HG02970 (cell line): ENCODE results near the gene HCRT.
"Not testable (repeated sequence)": the region's sequence is repeated elsewhere in the genome, so short reads cannot be mapped to it uniquely, and the experiment has no call there.

Source experiments
- ATAC-seq: cut with Tn5 transposase; IDR thresholded peaks from one replicate; pipeline ENCODE4 v1.9.1; 2021; ENCODE audit warnings: mild to moderate bottlenecking, moderate library complexity, moderate number of reproducible peaks; ENCODE audit not compliant: unreplicated experiment, low FRiP score

The HCRT gene

GRCh38 chr17:42199416-42200011 is 14.3 kb upstream of the HCRT start:
- ATAC-seq, result no peak

DNA sequence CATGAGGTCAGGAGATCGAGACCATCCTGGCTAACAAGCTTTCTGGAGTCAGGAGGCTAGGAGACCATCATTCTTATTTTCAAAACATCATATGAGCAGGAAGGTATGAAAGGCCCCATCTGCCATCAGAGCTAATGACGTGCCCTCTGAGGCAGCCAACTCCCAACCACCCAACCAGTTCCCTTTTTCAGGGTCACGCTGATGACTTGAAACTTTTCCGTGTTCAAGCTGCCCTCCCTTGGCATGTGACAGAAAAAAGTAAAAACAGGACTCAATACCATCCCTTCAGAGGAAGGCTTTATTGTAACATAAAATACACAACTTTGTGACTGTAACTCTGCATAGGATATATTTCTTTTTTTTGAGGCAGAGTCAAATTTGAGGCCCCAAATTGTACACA is 13.6 kb upstream of the HCRT start:
- ATAC-seq, result no peak

DNA sequence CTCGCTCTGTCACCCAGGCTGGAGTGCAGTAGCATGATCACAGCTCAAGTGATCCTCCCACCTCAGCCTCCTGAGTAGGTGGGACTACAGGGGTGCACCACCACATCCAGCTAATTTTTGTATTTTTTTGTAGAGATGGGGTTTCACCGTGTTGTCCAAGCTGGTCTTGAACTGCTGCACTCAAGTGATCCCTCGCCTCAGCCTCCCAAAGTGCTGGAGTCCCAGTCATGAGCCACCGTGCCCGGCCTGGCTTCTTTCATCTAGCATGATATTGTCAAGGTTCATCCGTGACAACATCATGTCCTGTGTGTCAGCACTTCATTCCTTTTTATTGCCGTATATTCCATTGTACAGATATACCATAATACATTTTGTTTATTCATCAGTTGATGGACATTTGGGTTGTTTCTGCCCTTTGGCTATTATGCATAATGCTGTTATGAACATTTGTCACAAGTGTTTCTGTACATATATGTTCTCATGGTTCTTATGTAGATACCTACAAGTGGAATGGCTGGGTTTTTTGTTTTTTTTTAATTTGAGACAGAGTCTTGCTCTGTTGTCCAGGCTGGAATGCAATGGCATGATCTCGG is 12.4 kb upstream of the HCRT start:
- no peak for ATAC-seq

- ATAC-seq, result peak; percentile 72
Measured at GRCh38 chr17:42193969-42194899, 9.0 kb upstream of the HCRT start, which contains the start of gene GHDC. GHDC (minus strand) TSS chr17:42194494; CDS start chr17:42193581, 913 bp downstream.

DNA sequence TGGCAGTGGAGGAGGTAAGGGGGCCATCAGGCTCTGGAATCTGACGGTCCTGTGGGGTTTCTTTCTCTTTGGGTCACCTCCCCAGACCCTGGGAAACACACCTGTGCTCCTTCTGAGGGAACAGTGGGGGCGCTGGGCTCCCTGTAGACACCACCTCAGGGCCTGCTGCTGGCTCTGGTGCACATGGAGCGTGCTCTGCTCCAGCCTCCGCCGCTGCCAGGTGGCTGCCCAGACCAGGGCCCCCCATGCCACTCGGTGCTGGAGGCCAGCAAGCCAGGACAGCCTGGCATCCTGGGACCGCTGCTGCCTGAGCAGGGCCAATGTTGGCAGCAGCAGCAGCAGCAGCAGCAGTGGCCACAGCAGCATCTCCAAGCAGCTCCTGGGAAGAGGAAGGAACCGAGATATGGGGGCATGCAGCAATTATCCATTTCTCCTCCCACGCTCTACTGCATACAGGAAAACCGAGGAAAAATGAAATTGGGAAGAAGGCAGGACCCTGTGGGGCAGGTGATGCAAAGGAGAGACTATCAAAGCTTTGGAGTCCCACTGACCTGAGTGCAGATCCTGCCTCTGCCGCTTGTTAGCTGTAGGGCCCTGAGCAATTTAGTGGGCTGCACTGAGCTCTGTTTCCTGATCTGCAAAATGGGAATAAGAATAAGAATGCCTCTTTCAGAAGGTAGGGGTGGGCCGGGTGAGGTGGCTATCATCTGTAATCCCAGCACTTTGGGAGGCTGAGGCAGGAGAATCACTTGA is 8.1 kb upstream of the HCRT start:
- ATAC-seq, result no peak

- ATAC-seq, result no peak
Measured at GRCh38 chr17:42192189-42193126, 7.2 kb upstream of the HCRT start.

DNA sequence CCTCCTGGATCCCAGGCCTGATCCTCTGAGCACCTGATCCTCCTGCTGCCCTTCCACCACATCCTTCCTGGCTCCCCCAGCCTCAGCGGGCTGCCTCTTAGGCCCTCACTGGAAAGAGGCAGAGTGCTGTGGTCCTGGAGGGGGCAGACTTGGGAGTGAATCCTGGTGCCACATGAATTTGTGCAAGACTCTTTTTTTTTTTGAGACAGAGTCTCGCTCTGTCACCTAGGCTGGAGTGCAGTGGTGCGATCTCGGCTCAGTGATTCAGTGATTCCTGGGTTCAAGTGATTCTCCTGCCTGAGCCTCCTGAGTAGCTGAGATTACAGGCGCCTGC is 6.0 kb upstream of the HCRT start:
- no peak for ATAC-seq

GRCh38 chr17:42190491-42191274 is 5.4 kb upstream of the HCRT start:
- no peak for ATAC-seq

DNA sequence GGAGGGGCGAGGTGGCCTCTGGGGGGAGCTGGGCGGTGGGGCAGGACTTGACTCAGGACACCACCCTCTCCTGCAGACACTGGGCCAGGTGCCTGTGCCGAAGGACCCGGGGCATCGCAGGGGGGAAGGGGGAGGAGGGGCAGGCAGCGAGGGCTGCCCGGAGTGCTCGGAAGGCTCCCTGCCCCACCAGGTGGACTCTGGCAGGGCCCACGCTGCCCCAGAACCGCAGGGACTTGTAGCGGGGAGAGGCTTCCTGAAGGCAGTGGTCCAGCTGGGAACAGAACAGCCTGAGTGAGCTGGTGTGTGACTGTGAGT is 4.4 kb upstream of the HCRT start:
- no peak for ATAC-seq

- ATAC-seq, result no peak
Measured at GRCh38 chr17:42188749-42189650, 3.7 kb upstream of the HCRT start.

DNA sequence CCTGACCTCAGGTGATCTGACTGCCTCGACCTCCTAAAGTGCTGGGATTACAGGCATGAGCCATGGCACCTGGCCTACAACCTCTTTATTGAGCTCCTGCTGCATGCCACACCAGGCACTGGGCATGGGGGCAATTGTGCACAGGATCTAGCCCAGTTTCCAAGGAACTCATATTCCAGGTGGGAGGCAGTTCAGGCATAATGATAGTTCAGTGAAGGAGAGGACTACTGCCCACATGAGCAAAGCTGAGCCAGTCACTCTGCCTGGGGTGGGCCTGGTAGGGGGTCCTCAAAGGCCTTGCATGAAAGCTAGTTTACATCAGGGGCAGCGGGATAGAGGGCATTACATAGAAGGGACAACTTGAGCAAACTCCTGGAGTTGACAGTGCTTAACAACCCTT is 2.6 kb upstream of the HCRT start:
- no peak for ATAC-seq

DNA sequence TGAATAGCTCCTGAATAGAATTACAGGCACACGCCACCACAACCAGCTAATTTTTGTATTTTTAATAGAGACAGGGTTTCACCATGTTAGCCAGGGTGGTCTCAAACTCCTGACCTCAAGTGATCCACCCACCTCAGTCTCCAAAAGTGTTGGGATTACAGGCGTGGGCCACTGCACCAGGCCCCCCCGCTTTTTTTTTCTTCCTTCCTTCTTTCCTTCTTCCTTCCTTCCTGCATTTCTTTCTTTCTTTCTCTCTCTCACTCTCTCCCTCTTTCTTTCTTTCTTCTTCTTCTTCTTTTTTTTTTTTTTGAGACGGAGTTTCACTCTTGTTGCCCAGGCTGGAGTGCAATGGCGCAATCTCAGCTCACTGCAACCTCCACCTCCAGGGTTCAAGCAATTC is 939 bp upstream of the HCRT start:
- not testable (repeated sequence) for ATAC-seq

GRCh38 chr17:42185621-42185930 is 324 bp upstream of the HCRT start:
- no peak for ATAC-seq

DNA sequence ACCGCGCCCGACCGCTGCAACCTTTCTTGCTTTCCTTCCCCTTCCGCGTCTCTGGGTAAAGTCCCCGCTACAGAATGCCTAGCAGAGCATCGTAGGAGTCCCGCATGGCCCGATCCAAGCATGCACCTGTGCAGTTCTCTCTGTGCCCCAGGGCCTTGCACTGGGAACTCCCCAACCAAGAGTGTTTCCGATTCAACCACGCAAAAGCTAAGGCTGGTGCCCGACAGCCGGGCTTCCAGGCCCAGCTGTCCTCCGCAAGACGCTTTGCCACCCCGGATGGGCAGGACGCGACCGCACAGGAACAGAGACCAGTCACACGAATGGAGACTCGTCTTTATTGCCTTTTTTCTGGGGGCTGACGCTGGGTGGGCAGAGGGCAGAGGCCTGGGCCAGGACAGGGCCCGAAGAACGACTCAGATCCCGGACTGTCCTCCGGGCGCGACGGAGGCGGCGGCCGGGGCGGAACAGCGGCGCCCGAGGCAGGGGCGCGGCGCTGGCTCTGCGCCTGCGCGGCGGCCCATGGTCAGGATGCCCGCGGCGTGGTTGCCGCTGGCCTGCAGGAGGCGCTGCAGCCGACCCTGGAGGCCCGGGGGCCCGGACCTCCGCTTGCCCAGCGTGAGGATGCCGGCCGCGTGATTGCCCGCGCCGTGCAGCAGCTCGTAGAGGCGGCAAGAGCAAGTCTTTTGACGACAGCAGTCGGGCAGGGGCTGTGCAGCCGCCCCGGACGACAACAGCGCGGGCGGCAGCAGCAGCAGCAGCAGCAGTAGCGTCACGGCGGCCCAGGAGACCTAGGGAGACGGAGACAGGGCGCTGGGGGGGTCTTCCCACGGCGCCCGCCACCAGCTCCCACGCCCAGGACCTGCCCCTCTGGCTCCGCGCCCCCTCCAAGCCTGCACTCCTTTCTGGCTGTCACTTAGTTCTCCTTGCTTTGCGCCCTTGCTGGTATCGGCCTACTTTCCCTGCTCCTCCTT is 1.2 kb downstream of the HCRT start:
- peak; percentile 58 for ATAC-seq

DNA sequence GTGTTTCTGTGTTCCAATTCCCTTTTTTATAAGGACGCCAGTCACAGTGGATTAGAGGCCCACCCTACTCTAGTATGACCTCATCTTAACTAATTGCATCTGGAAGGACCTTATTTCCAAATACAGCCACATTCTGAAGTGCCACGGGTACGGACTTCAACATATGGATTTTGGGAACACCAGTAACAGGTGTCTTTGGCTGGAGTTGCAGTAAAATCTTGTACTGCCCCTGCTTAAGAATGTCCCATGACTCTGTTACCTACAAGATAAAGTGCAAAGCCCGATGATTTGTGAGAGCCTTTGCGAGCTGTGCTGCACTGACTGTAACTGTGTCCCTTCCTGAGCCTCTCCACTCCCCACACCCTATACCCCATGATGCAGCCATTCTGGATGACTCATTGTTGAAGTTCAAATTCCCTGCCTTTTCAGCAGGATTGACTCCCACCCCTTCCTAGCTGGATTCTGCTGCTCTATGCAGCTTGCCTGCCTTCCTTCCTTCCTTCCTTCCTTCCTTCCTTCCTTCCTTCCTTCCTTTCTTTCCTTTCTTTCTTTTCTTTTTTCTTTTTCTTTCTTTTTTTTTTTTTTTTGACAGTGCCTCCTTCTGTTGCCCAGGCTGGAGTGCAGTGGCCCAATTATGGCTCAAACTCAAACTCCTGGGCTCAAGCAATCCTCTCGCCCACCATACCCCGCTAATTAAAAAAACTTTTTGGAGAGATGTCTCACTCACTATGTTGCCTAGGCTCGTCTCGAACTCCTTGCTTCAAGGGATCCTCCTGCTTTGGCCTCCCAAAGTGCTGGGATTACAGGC is 2.1 kb downstream of the HCRT start:
- no peak for ATAC-seq

- ATAC-seq, result no peak
Measured at GRCh38 chr17:42181851-42182207, 3.4 kb downstream of the HCRT start.
